Ramos (cell line): ENCODE measurements around the gene ZC3H10.
"Not testable (repeated sequence)": the region's sequence is repeated elsewhere in the genome, so short reads cannot be mapped to it uniquely, and the experiment has no call there.

Source experiments
- in situ Hi-C: fragments of 300-500 bp; cut with MboI; formaldehyde crosslinking; loops from one replicate; pipeline ENCODE4 v1.14.3; 2022; ENCODE audit warnings: low sequenced_read_pairs; ENCODE audit not compliant: unreplicated experiment

ZC3H10 gene

DNA sequence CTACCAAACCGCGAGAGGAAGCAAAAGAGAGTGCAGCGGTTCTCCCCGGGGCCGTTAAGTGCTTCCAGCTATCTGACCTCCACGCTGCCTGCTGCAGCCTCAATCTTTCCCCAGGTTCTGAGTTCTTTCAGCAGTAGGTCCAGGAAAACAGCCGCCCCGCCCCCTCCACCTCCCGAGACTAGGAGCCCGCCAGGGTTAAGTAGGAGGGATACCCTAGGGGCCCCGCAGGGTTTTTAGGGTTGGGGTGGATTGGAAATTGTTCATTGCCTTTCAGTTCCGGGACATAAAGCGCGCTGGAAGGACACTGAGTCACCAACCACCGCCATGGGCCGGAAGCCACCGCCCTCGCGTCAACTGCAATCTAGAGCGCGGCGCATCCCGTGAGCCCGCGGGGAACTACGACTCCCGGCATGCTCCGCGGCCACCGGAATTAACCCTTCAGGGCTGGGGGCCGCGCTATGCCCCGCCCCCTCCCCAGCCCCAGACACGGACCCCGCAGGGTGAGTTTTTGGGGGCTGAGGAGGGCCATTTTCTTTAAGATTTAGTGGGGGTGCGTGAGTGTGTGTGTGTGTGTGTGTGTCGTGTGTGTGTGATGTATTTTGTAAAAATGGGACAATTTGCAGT, 34.2 kb downstream of the ZC3H10 start, which contains the start of gene MYL6B:
Gene MYL6B (plus strand): TSS at position 456 of the 624 bp plus-strand sequence. CDS start 1,332 bp downstream, outside the sequence.
- in situ Hi-C loops = no loop called here

DNA sequence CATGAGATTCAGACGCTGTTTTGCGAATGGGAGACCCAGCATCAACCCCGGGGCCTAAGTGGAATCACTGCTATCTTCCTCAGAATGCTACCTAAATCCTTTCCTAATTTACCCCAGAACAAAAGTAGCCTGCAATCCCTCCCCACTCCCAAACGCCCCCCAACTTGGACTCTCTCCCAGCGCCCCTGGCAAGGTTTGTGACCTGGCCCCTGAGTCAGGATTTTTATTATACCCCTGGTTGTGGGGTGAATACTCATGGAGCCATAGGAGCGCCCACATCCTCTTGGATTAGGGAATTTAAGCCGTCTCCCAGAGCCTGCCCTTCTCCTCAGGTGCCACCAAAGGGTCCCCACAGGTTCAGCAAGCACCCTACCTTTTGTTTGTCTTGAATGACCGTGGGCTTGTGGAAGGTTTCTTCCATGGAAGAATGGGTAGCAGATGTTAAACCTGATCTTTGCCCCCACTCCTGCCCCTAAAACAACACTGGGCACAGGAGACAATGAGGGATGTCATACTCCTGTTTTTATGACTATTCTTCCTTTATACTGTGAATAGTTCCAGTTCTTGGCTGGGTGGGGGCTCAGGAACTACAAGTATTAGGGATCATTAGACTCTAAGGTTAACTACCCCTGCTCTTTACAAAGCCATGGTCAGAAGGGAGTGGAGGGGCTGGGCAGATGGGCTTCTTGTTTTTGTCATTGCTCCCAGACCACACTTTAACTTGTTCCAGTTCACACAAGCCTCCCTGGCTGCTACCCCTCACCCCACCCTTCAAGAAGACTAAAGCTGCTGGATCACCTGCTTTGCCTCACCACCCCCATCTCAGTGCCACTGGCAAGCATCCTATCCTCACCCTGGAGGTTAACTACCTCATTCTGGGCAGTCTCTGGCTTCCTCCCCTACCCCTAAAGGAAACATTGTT, 35.0 kb downstream of the ZC3H10 start:
- in situ Hi-C loops = no loop called here

DNA sequence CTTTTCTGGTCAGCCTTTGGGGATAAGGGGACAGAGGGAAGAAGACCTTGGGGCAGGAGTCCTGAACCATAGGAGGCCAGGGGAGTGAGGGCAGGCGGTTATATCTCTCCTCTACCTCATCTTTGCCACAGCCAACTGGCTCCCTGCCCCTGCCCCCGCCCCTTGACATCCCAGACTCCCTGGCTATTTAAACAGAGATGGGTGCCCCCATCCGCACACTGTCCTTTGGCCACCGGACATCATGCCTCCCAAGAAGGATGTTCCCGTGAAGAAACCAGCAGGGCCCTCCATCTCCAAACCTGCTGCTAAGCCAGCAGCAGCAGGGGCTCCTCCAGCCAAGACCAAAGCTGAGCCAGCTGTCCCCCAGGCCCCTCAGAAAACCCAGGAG, 35.6 kb downstream of the ZC3H10 start:
- in situ Hi-C loops = no loop called here

DNA sequence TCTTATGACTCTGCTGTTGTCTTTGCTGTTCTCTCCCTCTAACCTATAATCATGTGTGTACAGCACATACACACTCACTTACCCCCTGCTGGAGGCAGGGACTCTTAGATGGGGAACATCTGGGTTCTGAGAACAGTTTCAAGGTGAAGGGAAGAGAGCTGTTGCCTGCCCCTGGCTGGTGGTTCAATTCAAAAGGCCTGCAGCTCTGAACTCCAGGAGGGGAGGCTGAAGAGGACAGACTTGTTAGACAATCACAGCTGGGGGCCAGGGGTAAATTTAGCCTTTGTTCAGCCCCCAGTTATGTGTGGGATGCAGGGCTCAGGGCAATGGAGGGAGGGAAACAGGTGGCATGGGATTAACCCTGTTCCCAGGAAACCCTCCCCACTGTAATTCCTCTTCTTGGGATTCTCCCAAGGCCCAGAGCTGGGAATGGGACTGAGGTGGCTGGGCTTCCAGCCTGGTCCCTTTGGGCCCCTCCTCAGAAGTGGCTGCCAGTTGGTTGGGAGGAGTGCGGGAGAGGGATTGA, 36.2 kb downstream of the ZC3H10 start:
- in situ Hi-C loops = no loop called here

DNA sequence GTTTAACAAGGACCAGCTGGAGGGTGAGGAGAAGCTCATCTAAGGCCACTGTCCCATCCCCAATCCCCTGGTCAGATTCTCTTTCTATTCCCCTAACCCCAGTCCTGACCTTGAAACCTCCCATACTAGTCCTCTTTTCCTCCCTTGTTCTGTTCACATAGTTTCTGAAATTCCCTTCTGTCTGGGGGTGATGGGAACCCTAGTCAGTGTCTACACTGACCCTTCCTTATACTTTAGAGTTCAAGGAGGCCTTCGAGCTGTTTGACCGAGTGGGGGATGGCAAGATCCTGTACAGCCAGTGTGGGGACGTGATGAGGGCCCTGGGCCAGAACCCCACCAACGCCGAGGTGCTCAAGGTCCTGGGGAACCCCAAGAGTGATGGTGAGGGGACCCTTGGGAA, 36.8 kb downstream of the ZC3H10 start:
- in situ Hi-C loops = no loop called here

DNA sequence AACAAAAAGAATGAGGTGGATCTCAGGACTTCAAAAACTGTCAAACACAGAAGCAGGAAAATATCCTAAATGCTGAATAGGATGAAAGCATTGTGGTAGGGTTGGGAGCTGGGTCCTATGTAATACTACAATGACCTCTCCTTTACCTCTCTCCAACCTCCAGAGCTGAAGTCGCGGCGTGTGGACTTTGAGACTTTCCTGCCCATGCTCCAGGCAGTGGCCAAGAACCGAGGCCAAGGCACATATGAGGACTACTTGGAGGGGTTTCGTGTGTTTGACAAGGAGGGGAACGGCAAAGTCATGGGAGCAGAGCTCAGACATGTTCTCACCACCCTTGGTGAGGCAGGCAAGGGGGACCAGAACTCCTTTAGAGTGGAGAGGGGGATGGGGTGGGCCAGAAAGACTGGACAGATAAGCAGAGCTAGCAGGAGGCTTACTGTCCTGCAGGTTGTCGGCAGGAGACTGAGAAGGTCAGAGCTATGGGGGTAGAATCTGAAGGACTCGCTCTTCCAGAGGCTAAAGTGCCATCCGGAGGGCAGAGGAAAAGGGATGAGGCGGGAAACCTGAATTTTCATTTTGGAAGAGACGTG, 37.3 kb downstream of the ZC3H10 start:
- in situ Hi-C loops = no loop called here

DNA sequence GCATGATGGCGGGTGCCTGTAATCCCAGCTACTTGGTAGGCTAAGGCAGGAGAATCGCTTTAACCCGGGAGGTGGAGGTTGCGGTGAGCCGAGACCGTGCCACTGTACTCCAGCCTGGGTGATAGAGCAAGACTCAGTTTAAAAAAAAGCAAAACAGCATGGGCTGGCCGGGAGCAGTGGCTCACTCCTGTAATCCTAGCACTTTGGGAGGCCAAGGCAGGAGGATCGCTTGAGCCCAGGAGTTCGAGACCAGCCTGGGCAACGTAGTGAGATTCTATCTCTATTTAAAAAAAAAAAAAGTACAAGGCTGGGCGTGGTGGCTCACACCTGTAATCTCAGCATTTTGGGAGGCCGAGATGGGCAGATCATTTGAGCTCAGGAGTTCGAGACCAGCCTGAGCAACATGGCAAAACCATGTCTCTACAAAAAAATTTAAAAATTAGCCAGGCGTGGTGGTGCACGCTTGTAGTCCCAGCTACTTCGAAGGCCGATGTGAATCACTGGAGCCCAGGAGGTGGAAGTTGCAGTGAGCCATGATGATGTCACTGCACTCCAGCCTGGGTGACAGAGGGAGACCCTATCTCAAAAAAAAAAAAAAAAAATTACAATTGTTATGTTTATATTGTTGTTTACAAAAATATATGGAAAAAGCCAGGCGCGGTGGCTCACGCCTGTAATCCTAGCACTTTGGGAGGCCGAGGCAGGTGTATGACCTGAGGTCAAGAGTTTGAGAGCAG, 38.6 kb downstream of the ZC3H10 start:
- in situ Hi-C loops = not testable (repeated sequence)

DNA sequence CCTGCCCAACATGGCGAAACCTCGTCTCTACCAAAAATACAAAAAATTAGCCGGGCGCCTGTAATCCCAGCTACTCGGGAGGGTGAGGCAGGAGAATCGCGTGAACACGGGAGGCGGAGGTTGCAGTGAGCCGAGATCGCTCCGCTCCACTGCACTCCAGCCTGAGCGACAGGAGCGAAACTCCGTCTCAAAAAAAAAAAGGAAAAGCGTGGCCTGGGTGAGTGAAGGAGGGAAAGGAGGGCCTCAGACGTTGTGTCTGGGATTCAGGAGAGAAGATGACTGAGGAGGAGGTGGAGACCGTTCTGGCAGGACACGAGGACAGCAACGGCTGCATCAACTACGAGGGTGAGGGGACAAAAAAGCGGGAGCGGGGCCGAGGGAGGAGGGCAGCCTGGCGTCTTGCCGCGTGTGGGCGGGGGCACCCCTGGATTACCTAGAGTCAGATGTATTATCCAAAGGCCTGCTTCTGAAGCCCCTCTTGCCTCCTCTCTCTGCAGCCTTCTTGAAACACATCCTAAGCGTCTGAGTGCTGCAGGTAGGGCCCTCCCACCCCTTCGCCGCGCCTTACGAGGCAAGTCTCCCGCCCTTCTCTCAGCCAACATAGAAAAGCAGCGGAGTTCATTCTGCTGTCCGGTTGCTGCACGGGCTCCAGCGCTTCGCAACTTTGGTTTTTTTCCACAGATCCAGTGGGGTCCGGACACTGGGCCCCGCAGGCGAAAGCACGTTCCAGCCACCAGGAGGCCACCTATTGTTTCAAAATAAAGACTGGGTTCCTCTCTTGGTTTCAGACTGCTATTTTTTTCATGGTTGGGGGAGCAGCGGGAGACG, 39.3 kb downstream of the ZC3H10 start:
- in situ Hi-C loops = no loop called here

DNA sequence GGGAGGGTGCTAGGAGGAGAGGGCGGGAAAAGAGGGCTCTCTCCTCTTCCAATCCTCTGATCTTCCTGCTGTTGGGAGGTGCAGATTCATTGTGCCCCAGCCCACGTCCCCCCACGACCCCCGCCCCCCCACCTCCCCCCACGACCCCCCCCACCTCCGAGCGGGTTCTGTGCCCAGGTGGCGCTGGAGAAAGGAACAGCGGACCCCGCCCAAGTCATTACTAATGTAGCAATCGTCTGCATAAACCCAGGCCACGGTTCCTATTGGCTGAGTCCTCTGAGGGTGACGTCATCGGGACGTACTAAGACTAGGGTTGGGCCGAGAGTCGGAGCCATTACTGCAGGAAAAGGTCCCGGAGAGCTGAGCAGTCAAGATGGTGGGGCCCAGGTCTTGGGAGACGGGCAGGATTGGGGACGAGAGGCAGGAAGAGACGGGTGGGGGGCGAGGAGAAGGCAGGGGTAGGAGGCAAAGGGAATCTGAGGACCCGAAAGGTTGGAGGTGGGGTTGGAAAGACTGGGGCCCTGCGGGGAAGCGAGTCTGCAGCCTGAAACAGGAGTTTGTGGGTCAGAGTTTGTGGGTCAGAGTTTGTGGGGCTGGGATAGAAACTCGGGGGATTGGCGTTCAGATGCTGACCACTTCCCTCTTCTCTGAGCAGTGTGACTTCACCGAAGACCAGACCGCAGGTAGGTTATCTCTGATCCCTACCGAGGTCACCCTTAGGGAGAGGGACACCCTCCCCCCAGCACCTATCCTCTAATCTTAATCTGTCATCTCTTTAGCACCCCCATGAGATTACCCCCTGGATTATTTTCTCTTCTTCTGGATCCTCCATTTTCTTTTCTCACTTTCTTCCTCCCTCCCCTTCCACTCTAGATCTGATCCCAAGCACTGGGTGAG, 40.2 kb downstream of the ZC3H10 start, which contains the start of gene MYL6:
Gene MYL6 (plus strand): TSS at position 331 of the 897 bp plus-strand sequence. CDS start 43 bp downstream, at position 374.
- in situ Hi-C loops = no loop called here

DNA sequence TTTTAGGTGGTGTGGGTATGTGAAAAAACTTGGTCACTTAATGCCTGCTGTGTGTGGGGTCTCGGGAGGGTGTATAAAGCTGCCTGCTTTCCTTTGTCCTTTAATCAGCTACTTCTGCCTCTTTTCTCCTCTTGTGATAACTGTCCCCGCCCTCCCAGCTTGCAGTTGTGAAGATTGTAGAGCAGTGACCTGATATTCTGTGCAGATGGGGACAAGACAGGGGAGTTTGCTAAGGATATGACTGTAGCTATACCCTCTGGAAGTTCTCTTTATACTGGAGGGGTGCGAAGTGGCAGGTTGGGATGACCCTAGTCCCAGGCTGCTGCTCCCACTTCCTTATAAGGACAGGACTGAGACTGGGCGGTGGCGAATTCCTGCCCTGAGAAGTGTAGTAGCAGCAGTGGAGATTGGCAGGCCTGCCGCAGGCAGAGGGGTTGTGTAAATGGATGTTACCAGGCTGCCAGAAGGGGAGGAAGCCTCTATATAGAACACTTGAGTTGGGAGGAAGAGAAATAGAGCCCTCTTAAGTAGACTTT, 40.9 kb downstream of the ZC3H10 start:
- in situ Hi-C loops = no loop called here

DNA sequence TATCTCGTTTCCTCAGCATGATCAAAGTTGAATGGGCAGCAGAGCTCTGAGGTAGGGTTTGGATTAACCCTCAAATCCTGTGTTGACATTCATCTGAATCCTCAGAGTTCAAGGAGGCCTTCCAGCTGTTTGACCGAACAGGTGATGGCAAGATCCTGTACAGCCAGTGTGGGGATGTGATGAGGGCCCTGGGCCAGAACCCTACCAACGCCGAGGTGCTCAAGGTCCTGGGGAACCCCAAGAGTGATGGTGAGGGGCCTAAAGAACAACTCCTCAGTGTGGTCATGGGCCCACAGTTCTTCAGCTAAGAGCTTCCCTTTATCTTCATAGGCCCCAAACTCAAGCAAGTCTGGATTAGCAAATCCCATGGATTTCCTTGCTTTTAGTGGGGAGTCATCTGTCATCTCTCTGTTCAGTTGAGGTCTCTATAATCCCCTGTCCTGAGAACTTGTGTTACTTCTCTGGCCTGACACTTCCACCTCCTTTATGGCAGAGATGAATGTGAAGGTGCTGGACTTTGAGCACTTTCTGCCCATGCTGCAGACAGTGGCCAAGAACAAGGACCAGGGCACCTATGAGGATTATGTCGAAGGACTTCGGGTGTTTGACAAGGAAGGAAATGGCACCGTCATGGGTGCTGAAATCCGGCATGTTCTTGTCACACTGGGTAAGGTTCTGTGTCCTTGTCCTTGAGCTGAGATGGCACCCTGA, 41.6 kb downstream of the ZC3H10 start:
- in situ Hi-C loops = no loop called here

DNA sequence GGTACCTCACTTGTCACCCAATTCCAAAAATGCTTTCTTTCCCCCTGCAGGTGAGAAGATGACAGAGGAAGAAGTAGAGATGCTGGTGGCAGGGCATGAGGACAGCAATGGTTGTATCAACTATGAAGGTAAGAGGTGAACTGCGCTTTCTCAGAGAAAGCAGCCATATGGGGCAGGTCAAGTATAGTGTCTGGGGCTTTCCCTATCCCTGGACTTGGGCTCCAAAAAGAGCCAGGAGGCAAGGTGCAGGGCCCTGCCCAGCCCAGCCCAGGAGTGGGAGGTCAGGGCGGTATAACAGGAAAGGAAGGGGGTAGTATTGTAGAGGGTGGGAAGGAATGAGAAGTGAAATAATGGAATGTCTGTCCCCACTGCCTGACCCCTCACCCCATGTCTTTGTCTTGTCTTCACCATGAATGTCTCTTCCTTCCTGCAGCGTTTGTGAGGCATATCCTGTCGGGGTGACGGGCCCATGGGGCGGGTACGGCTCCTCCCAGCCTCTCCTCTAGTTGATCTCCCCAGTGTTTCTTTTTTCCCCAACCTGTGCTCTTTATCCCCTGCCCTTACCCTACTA, 42.2 kb downstream of the ZC3H10 start:
- in situ Hi-C loops = no loop called here

DNA sequence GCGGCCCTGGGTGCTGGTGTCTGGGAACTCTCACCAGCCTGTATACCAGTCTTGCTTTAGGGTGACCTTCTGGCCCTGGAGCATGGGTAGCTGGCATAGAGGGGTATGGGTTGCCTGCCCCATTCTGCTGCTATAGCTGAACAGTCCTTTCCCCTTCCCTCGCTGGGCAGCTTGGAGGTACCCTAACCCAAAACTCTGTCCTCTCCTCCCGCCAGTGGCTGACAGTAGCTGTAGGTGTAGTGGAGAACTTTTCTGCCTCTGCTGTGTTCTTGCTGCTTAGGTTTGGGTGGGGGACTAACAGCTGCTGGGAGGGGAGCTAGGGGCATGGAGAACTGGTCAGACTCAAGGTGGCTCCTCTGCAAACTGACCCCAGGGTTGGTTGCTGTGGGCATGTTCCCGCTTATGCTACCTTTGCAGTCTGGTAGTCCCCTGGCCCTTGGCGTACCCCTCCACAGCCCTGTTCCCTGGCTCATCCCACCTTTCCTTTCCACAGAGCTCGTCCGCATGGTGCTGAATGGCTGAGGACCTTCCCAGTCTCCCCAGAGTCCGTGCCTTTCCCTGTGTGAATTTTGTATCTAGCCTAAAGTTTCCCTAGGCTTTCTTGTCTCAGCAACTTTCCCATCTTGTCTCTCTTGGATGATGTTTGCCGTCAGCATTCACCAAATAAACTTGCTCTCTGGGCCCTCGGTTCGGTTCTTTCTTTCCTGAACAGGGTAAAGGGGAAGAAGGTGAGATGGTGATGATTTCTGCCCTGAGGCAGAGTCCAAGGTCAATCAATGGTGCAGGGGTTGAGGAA, 43.0 kb downstream of the ZC3H10 start:
- in situ Hi-C loops = no loop called here

DNA sequence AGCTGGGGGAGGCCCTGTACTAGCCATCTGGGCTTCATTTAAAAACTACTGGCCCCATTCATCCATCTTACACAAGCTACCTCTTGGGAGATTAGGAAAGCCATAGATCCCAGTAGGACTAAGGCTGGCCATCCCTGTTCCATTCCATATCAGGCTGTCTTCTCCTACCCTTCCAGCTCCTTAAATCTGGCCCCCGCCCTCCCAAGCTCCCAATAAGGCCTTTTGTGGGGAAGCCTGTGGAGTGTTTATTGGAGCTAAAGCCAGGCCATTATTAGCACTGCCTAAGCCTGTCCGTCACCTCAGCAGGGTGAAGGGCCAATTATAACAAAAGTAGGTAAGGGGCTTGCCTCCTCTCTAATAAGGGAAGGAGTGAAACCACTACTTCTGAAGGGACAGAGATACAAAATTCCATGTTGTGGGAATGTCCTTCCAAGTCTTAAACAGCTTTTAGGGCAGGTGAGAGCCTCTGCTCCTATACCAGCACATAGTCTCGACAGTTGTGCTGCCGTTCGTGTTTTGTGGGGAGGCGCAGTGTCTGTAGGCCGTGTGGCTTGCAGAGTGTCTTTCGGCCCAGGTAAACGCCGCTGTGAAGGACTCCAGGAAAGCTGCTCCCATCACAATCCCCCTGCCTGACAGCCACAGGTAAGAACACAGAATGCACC, 43.8 kb downstream of the ZC3H10 start:
- in situ Hi-C loops = no loop called here

DNA sequence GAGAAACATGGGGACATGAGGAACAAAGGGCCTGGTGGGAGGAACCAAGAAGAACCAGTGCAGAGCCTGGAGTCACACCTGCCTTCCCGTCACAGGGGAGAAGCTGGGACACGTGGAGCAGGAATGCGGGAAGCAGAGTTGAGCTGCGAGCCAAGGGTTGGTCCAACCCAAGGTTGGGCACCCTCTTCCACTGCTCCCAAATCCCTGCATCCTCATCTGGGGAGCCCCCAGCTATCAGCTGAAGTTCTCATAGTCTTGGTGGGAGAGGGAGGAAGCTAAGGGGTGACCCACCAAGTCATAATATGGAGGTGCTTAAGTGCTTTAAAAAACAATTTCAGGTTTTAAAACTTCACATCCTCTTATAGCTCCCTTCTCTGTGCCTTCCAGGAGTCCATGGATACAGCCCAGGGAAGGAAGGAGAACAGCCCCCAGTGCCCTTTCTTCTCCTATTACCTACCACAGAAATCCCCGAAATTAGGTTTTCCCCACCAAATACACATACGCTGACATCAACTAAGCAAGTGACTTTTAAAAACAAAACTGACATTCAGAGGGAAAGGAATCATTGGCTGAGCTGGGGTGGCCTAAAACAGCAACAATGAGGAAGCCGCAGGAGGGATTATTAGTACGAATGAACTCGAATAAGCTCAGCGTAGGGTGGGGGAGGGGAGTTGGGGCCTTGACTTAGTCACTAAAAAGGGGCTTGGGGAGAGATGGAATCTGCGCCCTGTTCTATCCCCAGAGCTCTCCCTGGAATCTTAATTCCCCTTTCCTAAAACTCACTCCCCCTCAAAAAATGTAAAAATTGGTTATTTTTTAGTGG, 44.6 kb downstream of the ZC3H10 start:
- in situ Hi-C loops = no loop called here
